H54 (cell line): ENCODE data around the gene GUCY1A2.
"Not testable (repeated sequence)": the region's sequence is repeated elsewhere in the genome, so short reads cannot be mapped to it uniquely, and the experiment has no call there.

Experiments
- DNase-seq: peaks from one replicate; pipeline ENCODE4 v3.0.0; 2011; ENCODE audit warnings: low spot score, mixed read lengths; ENCODE audit not compliant: insufficient read length
- FAIRE-seq: peaks from 3 replicates; lab custom pipeline; 2011; peaks lifted over from hg19 to GRCh38; lab: Jason Lieb, UNC
- POLR2A ChIP-seq: IDR thresholded peaks from 2 replicates; pipeline ENCODE4 v1.6.1; 2011; ENCODE audit warnings: low read depth, mild to moderate bottlenecking, low read length

Gene GUCY1A2

GRCh38 chr11:106821826-106822225 lies 196.4 kb downstream of the GUCY1A2 start:
- no peak for FAIRE-seq
- no peak for TF ChIP-seq POLR2A
- no peak for DNase-seq

- no peak for FAIRE-seq
- no peak for TF ChIP-seq POLR2A
- DNase-seq: no peak
Measured at GRCh38 chr11:106821291-106821690, 197.0 kb downstream of the GUCY1A2 start.

- no peak for TF ChIP-seq POLR2A
- no peak for DNase-seq
- no peak for FAIRE-seq
Measured at GRCh38 chr11:106818443-106818842, 199.8 kb downstream of the GUCY1A2 start.

- FAIRE-seq (no peak), DNase-seq (no peak)
- no peak for TF ChIP-seq POLR2A
Measured at GRCh38 chr11:106815209-106815608, 203.1 kb downstream of the GUCY1A2 start.

GRCh38 chr11:106813806-106814205 lies 204.5 kb downstream of the GUCY1A2 start:
- no peak for DNase-seq
- FAIRE-seq: no peak
- TF ChIP-seq POLR2A: no peak

- no peak for DNase-seq
- no peak for FAIRE-seq
- TF ChIP-seq POLR2A: no peak
Measured at GRCh38 chr11:106794058-106794457, 224.2 kb downstream of the GUCY1A2 start.

GRCh38 chr11:106789406-106789805 lies 228.9 kb downstream of the GUCY1A2 start:
- DNase-seq: no peak
- TF ChIP-seq POLR2A: no peak
- no peak for FAIRE-seq

GRCh38 chr11:106787454-106787853 lies 230.8 kb downstream of the GUCY1A2 start:
- FAIRE-seq: no peak
- no peak for DNase-seq
- TF ChIP-seq POLR2A: no peak

GRCh38 chr11:106785913-106786650 lies 232.2 kb downstream of the GUCY1A2 start:
- FAIRE-seq (no peak), DNase-seq (no peak)
- TF ChIP-seq POLR2A: no peak

GRCh38 chr11:106777302-106777701 lies 241.0 kb downstream of the GUCY1A2 start:
- DNase-seq: not testable (repeated sequence)

GRCh38 chr11:106770489-106771085 lies 247.7 kb downstream of the GUCY1A2 start:
- FAIRE-seq: no peak
- TF ChIP-seq POLR2A: no peak

More at GRCh38 chr11:106777302-106777701, 241.0 kb downstream of the GUCY1A2 start:
- not testable (repeated sequence) for FAIRE-seq

GRCh38 chr11:106765469-106766258 lies 252.6 kb downstream of the GUCY1A2 start:
- DNase-seq (no peak), FAIRE-seq (no peak)
- TF ChIP-seq POLR2A: no peak

More at GRCh38 chr11:106770489-106771085, 247.7 kb downstream of the GUCY1A2 start:
- no peak for DNase-seq

GRCh38 chr11:106763501-106763900 lies 254.8 kb downstream of the GUCY1A2 start:
- DNase-seq (no peak), FAIRE-seq (no peak)
- no peak for TF ChIP-seq POLR2A

GRCh38 chr11:106761745-106762144 lies 256.5 kb downstream of the GUCY1A2 start:
- DNase-seq (no peak), FAIRE-seq (no peak)
- TF ChIP-seq POLR2A: no peak
